ENCODE measurements around the gene EML4.

DNA sequence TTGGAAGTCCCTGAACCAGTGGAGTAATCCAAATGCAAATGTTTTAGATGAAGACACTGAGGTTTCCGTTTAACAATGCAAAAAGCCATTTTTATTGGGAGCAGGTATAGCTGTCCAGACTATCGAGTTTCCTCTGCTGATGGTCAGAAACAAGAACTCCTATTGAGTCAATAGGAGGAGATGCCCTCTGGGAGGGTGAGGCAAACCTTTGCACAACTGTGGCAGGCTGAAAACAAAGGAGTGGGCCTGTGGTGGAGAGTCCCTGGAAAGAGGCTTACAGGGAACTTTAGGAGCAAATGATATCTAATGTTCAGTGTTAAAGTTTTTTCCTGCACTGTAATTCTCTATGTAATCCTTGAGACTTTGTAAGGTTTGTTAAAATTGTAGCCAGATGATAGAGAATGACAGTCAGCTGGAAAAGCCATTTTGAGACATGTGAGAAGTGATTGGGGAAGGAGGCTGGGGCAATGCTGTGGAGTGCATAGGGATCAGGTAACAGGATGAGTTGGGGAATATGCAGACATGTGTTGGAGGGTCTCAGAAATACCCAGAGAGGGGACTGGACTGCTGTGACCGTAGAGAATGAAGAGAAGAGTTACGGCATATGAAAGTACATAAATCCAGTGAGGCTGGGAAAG is 15.1 kb upstream of the EML4 start:
- TF ChIP-seq EGR1 (IDR thresholded peaks at IDR 0.05; ENCODE audit: borderline replicate concordance in 1 of 2, low read depth in 2 of 2, low read length in 2 of 2) (no peak), FOXM1 (IDR thresholded peaks at IDR 0.05; ENCODE audit: low read depth, low read length) (no peak), POLR2A (IDR thresholded peaks at IDR 0.05; ENCODE audit: low read depth, low read length) (no peak), MTA2 (IDR thresholded peaks at IDR 0.05; ENCODE audit: low read depth) (no peak), EZH2 (IDR thresholded peaks at IDR 0.05; ENCODE audit: borderline replicate concordance, control insufficient read depth, low read depth, low read length) (no peak)
- TF ChIP-seq, protein P1, sequence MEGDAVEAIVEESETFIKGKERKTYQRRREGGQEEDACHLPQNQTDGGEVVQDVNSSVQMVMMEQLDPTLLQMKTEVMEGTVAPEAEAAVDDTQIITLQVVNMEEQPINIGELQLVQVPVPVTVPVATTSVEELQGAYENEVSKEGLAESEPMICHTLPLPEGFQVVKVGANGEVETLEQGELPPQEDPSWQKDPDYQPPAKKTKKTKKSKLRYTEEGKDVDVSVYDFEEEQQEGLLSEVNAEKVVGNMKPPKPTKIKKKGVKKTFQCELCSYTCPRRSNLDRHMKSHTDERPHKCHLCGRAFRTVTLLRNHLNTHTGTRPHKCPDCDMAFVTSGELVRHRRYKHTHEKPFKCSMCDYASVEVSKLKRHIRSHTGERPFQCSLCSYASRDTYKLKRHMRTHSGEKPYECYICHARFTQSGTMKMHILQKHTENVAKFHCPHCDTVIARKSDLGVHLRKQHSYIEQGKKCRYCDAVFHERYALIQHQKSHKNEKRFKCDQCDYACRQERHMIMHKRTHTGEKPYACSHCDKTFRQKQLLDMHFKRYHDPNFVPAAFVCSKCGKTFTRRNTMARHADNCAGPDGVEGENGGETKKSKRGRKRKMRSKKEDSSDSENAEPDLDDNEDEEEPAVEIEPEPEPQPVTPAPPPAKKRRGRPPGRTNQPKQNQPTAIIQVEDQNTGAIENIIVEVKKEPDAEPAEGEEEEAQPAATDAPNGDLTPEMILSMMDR (IDR thresholded peaks at IDR 0.05 in 2 of 3, conservative IDR thresholded peaks at IDR 0.05 in 1 of 3; ENCODE audit: control insufficient read depth in 2 of 3, extremely low read depth in 1 of 3, insufficient read depth in 1 of 3, low read depth in 3 of 3, low read length in 3 of 3) = no peak
- TF ChIP-seq, protein P2, sequence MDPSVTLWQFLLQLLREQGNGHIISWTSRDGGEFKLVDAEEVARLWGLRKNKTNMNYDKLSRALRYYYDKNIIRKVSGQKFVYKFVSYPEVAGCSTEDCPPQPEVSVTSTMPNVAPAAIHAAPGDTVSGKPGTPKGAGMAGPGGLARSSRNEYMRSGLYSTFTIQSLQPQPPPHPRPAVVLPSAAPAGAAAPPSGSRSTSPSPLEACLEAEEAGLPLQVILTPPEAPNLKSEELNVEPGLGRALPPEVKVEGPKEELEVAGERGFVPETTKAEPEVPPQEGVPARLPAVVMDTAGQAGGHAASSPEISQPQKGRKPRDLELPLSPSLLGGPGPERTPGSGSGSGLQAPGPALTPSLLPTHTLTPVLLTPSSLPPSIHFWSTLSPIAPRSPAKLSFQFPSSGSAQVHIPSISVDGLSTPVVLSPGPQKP (IDR thresholded peaks at IDR 0.05; ENCODE audit: low read depth, low read length) = no peak
- TF ChIP-seq, protein P3, sequence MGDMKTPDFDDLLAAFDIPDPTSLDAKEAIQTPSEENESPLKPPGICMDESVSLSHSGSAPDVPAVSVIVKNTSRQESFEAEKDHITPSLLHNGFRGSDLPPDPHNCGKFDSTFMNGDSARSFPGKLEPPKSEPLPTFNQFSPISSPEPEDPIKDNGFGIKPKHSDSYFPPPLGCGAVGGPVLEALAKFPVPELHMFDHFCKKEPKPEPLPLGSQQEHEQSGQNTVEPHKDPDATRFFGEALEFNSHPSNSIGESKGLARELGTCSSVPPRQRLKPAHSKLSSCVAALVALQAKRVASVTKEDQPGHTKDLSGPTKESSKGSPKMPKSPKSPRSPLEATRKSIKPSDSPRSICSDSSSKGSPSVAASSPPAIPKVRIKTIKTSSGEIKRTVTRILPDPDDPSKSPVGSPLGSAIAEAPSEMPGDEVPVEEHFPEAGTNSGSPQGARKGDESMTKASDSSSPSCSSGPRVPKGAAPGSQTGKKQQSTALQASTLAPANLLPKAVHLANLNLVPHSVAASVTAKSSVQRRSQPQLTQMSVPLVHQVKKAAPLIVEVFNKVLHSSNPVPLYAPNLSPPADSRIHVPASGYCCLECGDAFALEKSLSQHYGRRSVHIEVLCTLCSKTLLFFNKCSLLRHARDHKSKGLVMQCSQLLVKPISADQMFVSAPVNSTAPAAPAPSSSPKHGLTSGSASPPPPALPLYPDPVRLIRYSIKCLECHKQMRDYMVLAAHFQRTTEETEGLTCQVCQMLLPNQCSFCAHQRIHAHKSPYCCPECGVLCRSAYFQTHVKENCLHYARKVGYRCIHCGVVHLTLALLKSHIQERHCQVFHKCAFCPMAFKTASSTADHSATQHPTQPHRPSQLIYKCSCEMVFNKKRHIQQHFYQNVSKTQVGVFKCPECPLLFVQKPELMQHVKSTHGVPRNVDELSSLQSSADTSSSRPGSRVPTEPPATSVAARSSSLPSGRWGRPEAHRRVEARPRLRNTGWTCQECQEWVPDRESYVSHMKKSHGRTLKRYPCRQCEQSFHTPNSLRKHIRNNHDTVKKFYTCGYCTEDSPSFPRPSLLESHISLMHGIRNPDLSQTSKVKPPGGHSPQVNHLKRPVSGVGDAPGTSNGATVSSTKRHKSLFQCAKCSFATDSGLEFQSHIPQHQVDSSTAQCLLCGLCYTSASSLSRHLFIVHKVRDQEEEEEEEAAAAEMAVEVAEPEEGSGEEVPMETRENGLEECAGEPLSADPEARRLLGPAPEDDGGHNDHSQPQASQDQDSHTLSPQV (IDR thresholded peaks at IDR 0.05) = no peak
